ENCODE data around the gene ABCA2.

Gene ABCA2

GRCh38 chr9:136985027-136985602, 42.9 kb downstream of the ABCA2 start:
- Histone ChIP-seq H3K27me3 (ENCODE audit: insufficient read depth, low read depth, severe bottlenecking) (no peaks in the 10 kb centered on the region), H3K9me3 (ENCODE audit: severe bottlenecking) (no peaks in the 10 kb centered on the region), H3K4me3 (ENCODE audit: low read depth, low read length) (no peak overlapping the region), H3K36me3 (no peaks in the 10 kb centered on the region), H3K27ac (no peak overlapping the region)
- TF ChIP-seq CTCF (IDR thresholded peaks at IDR 0.05; ENCODE audit: low read depth, low read length) = no peak
- DNase-seq = no peak

GRCh38 chr9:136984464-136985026, 43.5 kb downstream of the ABCA2 start:
- H3K4me3 ChIP-seq (ENCODE audit: low read depth, low read length) = no peak overlapping the region
- no peaks in the 10 kb centered on the region for H3K27me3 ChIP-seq (ENCODE audit: insufficient read depth, low read depth, severe bottlenecking)
- TF ChIP-seq CTCF (IDR thresholded peaks at IDR 0.05; ENCODE audit: low read depth, low read length) = no peak
- DNase-seq = no peak
- no peak overlapping the region for H3K27ac ChIP-seq
- H3K36me3 ChIP-seq = no peaks in the 10 kb centered on the region
- H3K9me3 ChIP-seq (ENCODE audit: severe bottlenecking) = no peaks in the 10 kb centered on the region

- H3K27ac ChIP-seq = no peak overlapping the region; the same call in 1 of the 2 replicates
- H3K36me3 ChIP-seq = no peaks in the 10 kb centered on the region
- no peak for DNase-seq
- no peak for TF ChIP-seq CTCF (IDR thresholded peaks at IDR 0.05; ENCODE audit: low read depth, low read length)
- H3K27me3 ChIP-seq (ENCODE audit: insufficient read depth, low read depth, severe bottlenecking) = no peaks in the 10 kb centered on the region
- no peaks in the 10 kb centered on the region for H3K9me3 ChIP-seq (ENCODE audit: severe bottlenecking)
- no peak overlapping the region for H3K4me3 ChIP-seq (ENCODE audit: low read depth, low read length)
These were observed 44.3 kb downstream of the ABCA2 start for GRCh38 chr9:136983656-136984314.

- no peak overlapping the region for H3K4me3 ChIP-seq (ENCODE audit: low read depth, low read length)
- no peaks in the 10 kb centered on the region for H3K36me3 ChIP-seq
- no peaks in the 10 kb centered on the region for H3K9me3 ChIP-seq (ENCODE audit: severe bottlenecking)
- no peaks in the 10 kb centered on the region for H3K27me3 ChIP-seq (ENCODE audit: insufficient read depth, low read depth, severe bottlenecking)
- DNase-seq = no peak
- TF ChIP-seq CTCF (IDR thresholded peaks at IDR 0.05; ENCODE audit: low read depth, low read length) = no peak
- no peak overlapping the region; the same call in 1 of the 2 replicates for H3K27ac ChIP-seq
These were observed 44.9 kb downstream of the ABCA2 start for GRCh38 chr9:136983167-136983566.

- Histone ChIP-seq H3K9me3 (ENCODE audit: severe bottlenecking) (no peaks in the 10 kb centered on the region), H3K36me3 (no peaks in the 10 kb centered on the region), H3K27me3 (ENCODE audit: insufficient read depth, low read depth, severe bottlenecking) (no peaks in the 10 kb centered on the region), H3K4me3 (ENCODE audit: low read depth, low read length) (no peak within 1 kb of the TSS), H3K27ac (peak within 1 kb of the TSS; percentile 59)
- DNase-seq = no peak
- no peak for TF ChIP-seq CTCF (IDR thresholded peaks at IDR 0.05; ENCODE audit: low read depth, low read length)
These were observed 45.6 kb downstream of the ABCA2 start, which contains the start of gene LCNL1 for GRCh38 chr9:136982232-136983051. LCNL1 (plus strand) TSS chr9:136982993; CDS start chr9:136983587, 594 bp downstream.
